Astrocyte of the spinal cord (primary cell): ENCODE measurements around the gene ACO2.
"Not testable (repeated sequence)": the region's sequence is repeated elsewhere in the genome, so short reads cannot be mapped to it uniquely, and the experiment has no call there.

ENCODE experiments used
- DNase-seq: peaks from one replicate; pipeline ENCODE4 v3.0.0; 2011; ENCODE audit warnings: low read depth, low spot score
- H3K4me3 ChIP-seq: 2 replicates; pipeline ENCODE4 v1.5.1; 2011; ENCODE audit warnings: low read depth, mild to moderate bottlenecking, low read length, moderate library complexity
- CTCF ChIP-seq: IDR thresholded peaks from 2 replicates; pipeline ENCODE4 v1.5.1; 2012; ENCODE audit warnings: low read depth, mild to moderate bottlenecking, low read length, inconsistent platforms
- in situ Hi-C: cut with HindIII; loops from 2 replicates; pipeline ENCODE4 v1.10.0; 2017; ENCODE audit warnings: low sequenced_read_pairs

ACO2 gene

GRCh38 chr22:41468381-41469217 lies at the start of gene ACO2, which contains the start of gene PHF5A:
TSS of gene ACO2 (plus strand) at chr22:41469117. CDS start at chr22:41469147, 30 bp downstream.
TSS of gene PHF5A (minus strand) at chr22:41468692. CDS start at chr22:41468653, 39 bp downstream.
- peak; percentile 99 for DNase-seq
- in situ Hi-C loops = no loop called here
- TF ChIP-seq CTCF = no peak

GRCh38 chr22:41425660-41426365 lies 43.1 kb upstream of the ACO2 start:
- no peak for TF ChIP-seq CTCF

More at GRCh38 chr22:41468381-41469217, at the start of gene ACO2, which contains the start of gene PHF5A:
- H3K4me3 ChIP-seq = peak within 1 kb of the TSS; percentile 95

GRCh38 chr22:41429232-41429950 lies 39.5 kb upstream of the ACO2 start:
- in situ Hi-C loops = no loop called here

More at GRCh38 chr22:41425660-41426365, 43.1 kb upstream of the ACO2 start:
- no peak overlapping the region for H3K4me3 ChIP-seq
- in situ Hi-C loops = no loop called here
- no peak for DNase-seq

GRCh38 chr22:41429951-41430332 lies 39.0 kb upstream of the ACO2 start:
- no peak for TF ChIP-seq CTCF
- in situ Hi-C loops = no loop called here
- DNase-seq = no peak
- no peak overlapping the region for H3K4me3 ChIP-seq

More at GRCh38 chr22:41429232-41429950, 39.5 kb upstream of the ACO2 start:
- no peak for TF ChIP-seq CTCF
- no peak overlapping the region for H3K4me3 ChIP-seq
- DNase-seq = no peak

- DNase-seq = no peak
- no peak overlapping the region for H3K4me3 ChIP-seq
- no peak for TF ChIP-seq CTCF
- in situ Hi-C loops = no loop called here
Observed at GRCh38 chr22:41431656-41432055, 37.3 kb upstream of the ACO2 start.

GRCh38 chr22:41433480-41433879 lies 35.4 kb upstream of the ACO2 start:
- DNase-seq, in situ Hi-C loops: not testable (repeated sequence)

GRCh38 chr22:41434361-41435003 lies 34.4 kb upstream of the ACO2 start:
- in situ Hi-C loops, H3K4me3 ChIP-seq, DNase-seq: not testable (repeated sequence)

More at GRCh38 chr22:41433480-41433879, 35.4 kb upstream of the ACO2 start:
- not testable (repeated sequence) for H3K4me3 ChIP-seq
